ENCODE data around the gene BCAP31. TPM values are rescaled to one million over a fixed set of nuclear protein-coding genes. Genes with fewer than 3 reads are reported as not detected.
A peak's percentile ranks its signal among the peaks of the same experiment; 100 is the strongest.

BCAP31 gene
- total and polyA plus RNA-seq, 2 of the 13 experiments (the other 11 are each of a cell fraction or from before 2014, with no cell fraction given): 139 to 178 TPM

- Histone ChIP-seq H3K9me3 (ENCODE audit: low read length) (no peaks in the 10 kb centered on the region), H3K4me2 (ENCODE audit: low read depth, low read length) (peak overlapping the region; percentile 92), H3K4me1 (ENCODE audit: insufficient read depth, low read length) (peaks cover 42% of the 10 kb centered on the region), H3K27me3 (ENCODE audit: control insufficient read depth in 1 of 2, insufficient read depth in 2 of 2, low read length in 2 of 2) (no peaks in the 10 kb centered on the region), H4K20me1 (ENCODE audit: insufficient read depth, low read length) (peaks cover 29% of the 10 kb centered on the region; the same call in 1 of the 2 replicates), H3K4me3 (replicated peaks in 1 of 3; ENCODE audit: insufficient read depth in 1 of 3, low read depth in 2 of 3, low read length in 3 of 3) (peak overlapping the region; percentile 49 to 74 (median 60); a peak in 5 of 6 replicates), H2AFZ (ENCODE audit: low read length) (no peak overlapping the region), H3K9ac (ENCODE audit: insufficient read depth, low read depth, low read length) (peak overlapping the region; percentile 82), H3K36me3 (replicated peaks in 1 of 2; ENCODE audit: control insufficient read depth in 1 of 2, insufficient read depth in 2 of 2, low read length in 2 of 2) (peaks cover 4 to 16% of the 10 kb centered on the region in 2 experiments; a peak in 4 of 5 replicates), H3K79me2 (ENCODE audit: insufficient read depth, low read length) (peaks cover 51% of the 10 kb centered on the region), H3K27ac (ENCODE audit: extremely low read length, insufficient read depth, low read length) (peak overlapping the region; percentile 92)
- CTCF ChIA-PET (ENCODE audit: low intra/inter-chr PET ratio, low total read pairs): no interaction called here
- WGBS (ENCODE audit: low lambda C conversion rate): 40% methylated on average over 5 of the region's 12 CpGs
- TF ChIP-seq ZNF251 (CRISPR knock-in tag; IDR thresholded peaks at IDR 0.05): 0 out of 2 replicates have a peak, but pooled peaks have one; percentile 32
- TF ChIP-seq ZNF34 (CRISPR knock-in tag; IDR thresholded peaks at IDR 0.05; ENCODE audit: borderline replicate concordance): 0 out of 2 replicates have a peak, but pooled peaks have one; percentile 35
- no peak for TF ChIP-seq HNF1A (IDR thresholded peaks at IDR 0.05; ENCODE audit: low read depth)
- 0 out of 2 replicates have a peak, but pooled peaks have one; percentile 31 for TF ChIP-seq HNF1A (CRISPR knock-in tag; IDR thresholded peaks at IDR 0.05; ENCODE audit: borderline replicate concordance)
- peak; percentile 16; the same call in 1 of the 2 replicates for TF ChIP-seq CCDC6 (CRISPR knock-in tag; IDR thresholded peaks at IDR 0.05)
- TF ChIP-seq NFE2L1 (CRISPR knock-in tag; IDR thresholded peaks at IDR 0.05; ENCODE audit: borderline replicate concordance): no peak
- TF ChIP-seq HNRNPUL1 (IDR thresholded peaks at IDR 0.05; ENCODE audit: low read depth, low read length): no peak
- no peak for TF ChIP-seq PLSCR1 (CRISPR knock-in tag; IDR thresholded peaks at IDR 0.05; ENCODE audit: borderline replicate concordance)
- no peak for TF ChIP-seq ZNF7 (CRISPR knock-in tag; IDR thresholded peaks at IDR 0.05)
- peak; percentile 6; the same call in 1 of the 2 replicates for TF ChIP-seq CEBPB (IDR thresholded peaks at IDR 0.05; ENCODE audit: borderline replicate concordance, low read depth, low read length)
- TF ChIP-seq RARA (CRISPR knock-in tag; IDR thresholded peaks at IDR 0.05): no peak
- 0 out of 2 replicates have a peak, but pooled peaks have one; percentile 11 for TF ChIP-seq SIN3A (IDR thresholded peaks at IDR 0.05; ENCODE audit: borderline replicate concordance, low read depth, low read length)
- no TSS peak for BruUV-seq (replicated peaks)
- intact Hi-C loops (cut with micrococcal nuclease; ENCODE audit: unreplicated experiment): no loop called here
- ATAC-seq (no peak), FAIRE-seq (no peak), DNase-seq (ENCODE audit: low spot score) (no peak)
- POLR2A ChIA-PET: interaction anchor here (1.4 kb wide), 1 partner anchor 14 kb away, joined by 3 read pairs; no protein-coding TSS in a partner anchor
- in situ Hi-C loops (cut with HindIII; ENCODE audit: extremely low pct_ligation_motif_present, low pct_unique_long_range_greater_than_20kb): no loop called here
These were observed 1.4 kb downstream of the BCAP31 start for GRCh38 chrX:153722704-153723350.

Data from HepG2 (cell line).